ENCODE results near the gene ANKRD11.
"Not testable (repeated sequence)": the region's sequence is repeated elsewhere in the genome, so short reads cannot be mapped to it uniquely, and the experiment has no call there.

The ANKRD11 gene

GRCh38 chr16:89363621-89364393, 126.6 kb downstream of the ANKRD11 start:
- TF ChIP-seq CTCF (IDR thresholded peaks at IDR 0.05; ENCODE audit: poor library complexity, severe bottlenecking) = no peak
- peak; percentile 89 for DNase-seq (ENCODE audit: low spot score)
- Histone ChIP-seq H3K4me3 (ENCODE audit: severe bottlenecking) (peak overlapping the region; percentile 28), H3K27ac (ENCODE audit: poor library complexity, severe bottlenecking) (peak overlapping the region; percentile 94), H3K27me3 (ENCODE audit: insufficient read depth, poor library complexity, severe bottlenecking) (no peaks in the 10 kb centered on the region), H3K36me3 (ENCODE audit: low read depth) (peaks cover 25% of the 10 kb centered on the region), H3K4me1 (ENCODE audit: insufficient read depth, poor library complexity, severe bottlenecking) (peaks cover 63% of the 10 kb centered on the region), H3K9me3 (ENCODE audit: severe bottlenecking) (no peaks in the 10 kb centered on the region)
- ATAC-seq (ENCODE audit: low read depth) = peak; percentile 61

- DNase-seq (ENCODE audit: low spot score); H3K27me3 ChIP-seq (ENCODE audit: insufficient read depth, poor library complexity, severe bottlenecking); H3K9me3 ChIP-seq (ENCODE audit: severe bottlenecking): not testable (repeated sequence)
- Histone ChIP-seq H3K4me1 (ENCODE audit: insufficient read depth, poor library complexity, severe bottlenecking) (peaks cover 63% of the 10 kb centered on the region), H3K36me3 (ENCODE audit: low read depth) (peaks cover 25% of the 10 kb centered on the region), H3K4me3 (ENCODE audit: severe bottlenecking) (peak overlapping the region; percentile 28), H3K27ac (ENCODE audit: poor library complexity, severe bottlenecking) (peak overlapping the region; percentile 94)
- peak; percentile 37 for ATAC-seq (ENCODE audit: low read depth)
Observed at GRCh38 chr16:89362540-89363223, 127.7 kb downstream of the ANKRD11 start.

GRCh38 chr16:89361751-89362539, 128.4 kb downstream of the ANKRD11 start:
- Histone ChIP-seq H3K36me3 (ENCODE audit: low read depth) (peaks cover 25% of the 10 kb centered on the region), H3K4me3 (ENCODE audit: severe bottlenecking) (no peak overlapping the region), H3K9me3 (ENCODE audit: severe bottlenecking) (no peaks in the 10 kb centered on the region), H3K4me1 (ENCODE audit: insufficient read depth, poor library complexity, severe bottlenecking) (peaks cover 65% of the 10 kb centered on the region), H3K27ac (ENCODE audit: poor library complexity, severe bottlenecking) (peak overlapping the region; percentile 94), H3K27me3 (ENCODE audit: insufficient read depth, poor library complexity, severe bottlenecking) (no peaks in the 10 kb centered on the region)
- ATAC-seq (ENCODE audit: low read depth) (peak; percentile 57), DNase-seq (ENCODE audit: low spot score) (no peak)
- TF ChIP-seq CTCF (IDR thresholded peaks at IDR 0.05; ENCODE audit: poor library complexity, severe bottlenecking) = no peak

- Histone ChIP-seq H3K4me3 (ENCODE audit: severe bottlenecking) (no peak overlapping the region), H3K36me3 (ENCODE audit: low read depth) (peaks cover 25% of the 10 kb centered on the region), H3K27me3 (ENCODE audit: insufficient read depth, poor library complexity, severe bottlenecking) (no peaks in the 10 kb centered on the region), H3K4me1 (ENCODE audit: insufficient read depth, poor library complexity, severe bottlenecking) (peaks cover 55% of the 10 kb centered on the region), H3K27ac (ENCODE audit: poor library complexity, severe bottlenecking) (peak overlapping the region; percentile 94), H3K9me3 (ENCODE audit: severe bottlenecking) (no peaks in the 10 kb centered on the region)
- DNase-seq (ENCODE audit: low spot score) (no peak), ATAC-seq (ENCODE audit: low read depth) (no peak)
- TF ChIP-seq CTCF (IDR thresholded peaks at IDR 0.05; ENCODE audit: poor library complexity, severe bottlenecking) = no peak
Observed at GRCh38 chr16:89360760-89361435, 129.5 kb downstream of the ANKRD11 start.
